Fibroblast of the aortic adventitia (primary cell): ENCODE results near the gene SPOCK1. TPM values are rescaled to one million over a fixed set of nuclear protein-coding genes. Genes with fewer than 3 reads are reported as not detected.
"Not testable (repeated sequence)": the region's sequence is repeated elsewhere in the genome, so short reads cannot be mapped to it uniquely, and the experiment has no call there.

Experiments used
- DNase-seq: peaks from one replicate; pipeline ENCODE4 v3.0.0-alpha.2; 2010; ENCODE audit warnings: low read depth
- H3K4me3 ChIP-seq: 2 replicates; pipeline ENCODE4 v1.5.1; 2011; ENCODE audit warnings: low read depth, mild to moderate bottlenecking, control low read depth, low read length, moderate library complexity
- CTCF ChIP-seq: IDR thresholded peaks from 2 replicates; pipeline ENCODE4 v1.5.1; 2011; ENCODE audit warnings: mild to moderate bottlenecking, low read length, control low read depth, inconsistent platforms; ENCODE audit not compliant: insufficient read depth
- total RNA-seq: library from RNA; depleted of rRNA; stranded (reverse); fragments of >200 nt; gene quantifications from 2 replicates; pipeline ENCODE4 v1.2.3, GENCODE V29; 2012; ENCODE audit warnings: low replicate concordance

Gene SPOCK1
- total RNA-seq, 1 donor: 174 TPM

GRCh38 chr5:137264041-137264440, 235.1 kb downstream of the SPOCK1 start:
- no peak for TF ChIP-seq CTCF
- no peak for DNase-seq
- no peak overlapping the region for H3K4me3 ChIP-seq

- TF ChIP-seq CTCF: no peak
- H3K4me3 ChIP-seq: no peak overlapping the region
- no peak for DNase-seq
Measured at GRCh38 chr5:137263371-137264005, 235.6 kb downstream of the SPOCK1 start.

GRCh38 chr5:137262818-137263217, 236.3 kb downstream of the SPOCK1 start:
- TF ChIP-seq CTCF: no peak
- no peak overlapping the region for H3K4me3 ChIP-seq
- DNase-seq: no peak

GRCh38 chr5:137260820-137261695, 238.1 kb downstream of the SPOCK1 start:
- no peak for DNase-seq
- TF ChIP-seq CTCF: no peak
- no peak overlapping the region for H3K4me3 ChIP-seq

- H3K4me3 ChIP-seq, DNase-seq: not testable (repeated sequence)
Measured at GRCh38 chr5:137259115-137259514, 240.0 kb downstream of the SPOCK1 start.

- DNase-seq: peak; percentile 95
- no peak for TF ChIP-seq CTCF
- peak overlapping the region; percentile 2 for H3K4me3 ChIP-seq
Measured at GRCh38 chr5:137254119-137255090, 244.7 kb downstream of the SPOCK1 start.

DNA sequence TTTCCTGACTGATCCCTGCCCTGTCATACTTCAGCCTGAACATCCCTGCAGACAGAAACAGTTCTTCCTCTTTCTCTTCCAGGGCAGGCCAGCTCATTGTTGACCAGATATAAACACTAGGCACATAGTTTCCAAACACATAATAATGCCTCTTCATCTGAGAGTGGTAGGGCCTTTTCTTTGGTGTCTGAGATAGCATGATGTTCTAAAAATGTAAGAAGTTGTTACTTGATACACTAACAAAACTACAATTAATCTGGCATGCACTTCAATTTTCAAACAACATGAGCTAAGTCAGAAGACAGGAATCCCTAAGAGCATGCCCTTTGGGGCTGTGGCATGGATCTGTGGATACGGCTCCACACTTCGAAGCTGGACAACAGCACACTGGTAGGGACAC, 246.6 kb downstream of the SPOCK1 start:
- no peak for TF ChIP-seq CTCF
- H3K4me3 ChIP-seq: no peak overlapping the region
- no peak for DNase-seq
